ENCODE data around the gene DCAF4. TPM values are rescaled to one million over a fixed set of nuclear protein-coding genes. Genes with fewer than 3 reads are reported as not detected.

DCAF4 gene
- total RNA-seq, 4 donors from 2014 or later, result 9.0 to 22.6 (median 19.8) TPM

DNA sequence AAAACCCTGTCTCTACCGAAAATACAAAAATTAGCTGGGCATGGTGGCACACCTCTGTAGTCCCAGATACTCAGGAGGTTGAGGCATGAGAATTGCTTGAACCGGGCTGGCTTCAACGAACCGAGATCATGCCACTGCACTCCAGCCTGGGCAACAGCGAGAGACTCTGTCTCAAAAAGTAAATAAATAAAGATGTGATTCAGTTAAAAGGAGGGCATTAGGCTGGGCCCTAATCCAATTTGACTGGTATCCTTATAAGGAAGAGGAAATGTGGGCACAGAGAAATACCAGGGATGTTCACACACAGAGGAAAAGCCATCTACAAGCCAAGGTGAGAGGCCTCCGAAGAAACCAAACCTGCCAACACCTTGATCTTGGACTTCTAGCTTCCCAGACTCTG is 10.1 kb upstream of the DCAF4 start:
- no peak for ATAC-seq
- WGBS, 2 donors (ENCODE audit: low coverage in 1 of 2), result 35 to 68% methylated on average over 4 to 6 of the region's 6 CpGs

DNA sequence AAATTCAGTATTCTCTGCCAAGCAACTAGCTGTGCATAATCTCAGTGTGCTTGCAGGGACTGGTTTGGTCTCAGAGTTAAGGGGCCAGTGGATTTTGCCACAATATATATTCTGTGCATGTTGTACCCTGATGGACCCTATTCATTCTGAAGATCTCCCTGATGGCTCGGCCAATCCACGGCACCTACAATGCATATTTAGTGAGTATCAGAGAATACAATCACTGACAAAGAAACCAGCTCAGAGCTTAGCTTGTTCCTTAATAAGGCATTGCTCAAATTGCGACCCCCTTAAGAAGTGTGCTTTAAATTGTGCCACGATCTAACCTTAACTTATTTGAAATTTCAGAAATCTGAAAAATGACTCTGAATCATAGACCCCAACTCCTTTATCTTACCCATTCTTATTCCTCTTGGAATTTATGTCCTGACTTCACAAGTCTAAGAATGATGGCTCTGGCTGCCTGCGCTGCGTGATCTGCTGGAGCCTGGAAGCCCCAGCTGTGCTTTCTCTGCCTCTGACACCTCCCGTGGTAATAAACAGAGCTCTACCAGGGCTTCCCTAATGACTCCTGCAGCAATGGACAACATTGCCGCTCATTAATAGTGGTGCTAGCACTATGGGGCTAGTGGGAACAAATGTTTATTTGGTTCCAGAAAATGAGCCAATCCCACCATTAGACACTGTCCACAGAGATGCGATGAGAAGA is 9.0 kb upstream of the DCAF4 start:
- TF ChIP-seq EP300 (IDR thresholded peaks at IDR 0.05) (no peak), POLR2AphosphoS5 (IDR thresholded peaks at IDR 0.05) (no peak), POLR2A (IDR thresholded peaks at IDR 0.05) (no peak)
- TF ChIP-seq, protein P1, sequence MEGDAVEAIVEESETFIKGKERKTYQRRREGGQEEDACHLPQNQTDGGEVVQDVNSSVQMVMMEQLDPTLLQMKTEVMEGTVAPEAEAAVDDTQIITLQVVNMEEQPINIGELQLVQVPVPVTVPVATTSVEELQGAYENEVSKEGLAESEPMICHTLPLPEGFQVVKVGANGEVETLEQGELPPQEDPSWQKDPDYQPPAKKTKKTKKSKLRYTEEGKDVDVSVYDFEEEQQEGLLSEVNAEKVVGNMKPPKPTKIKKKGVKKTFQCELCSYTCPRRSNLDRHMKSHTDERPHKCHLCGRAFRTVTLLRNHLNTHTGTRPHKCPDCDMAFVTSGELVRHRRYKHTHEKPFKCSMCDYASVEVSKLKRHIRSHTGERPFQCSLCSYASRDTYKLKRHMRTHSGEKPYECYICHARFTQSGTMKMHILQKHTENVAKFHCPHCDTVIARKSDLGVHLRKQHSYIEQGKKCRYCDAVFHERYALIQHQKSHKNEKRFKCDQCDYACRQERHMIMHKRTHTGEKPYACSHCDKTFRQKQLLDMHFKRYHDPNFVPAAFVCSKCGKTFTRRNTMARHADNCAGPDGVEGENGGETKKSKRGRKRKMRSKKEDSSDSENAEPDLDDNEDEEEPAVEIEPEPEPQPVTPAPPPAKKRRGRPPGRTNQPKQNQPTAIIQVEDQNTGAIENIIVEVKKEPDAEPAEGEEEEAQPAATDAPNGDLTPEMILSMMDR (IDR thresholded peaks at IDR 0.05), result no peak
- peaks cover 0 to 5% (median 0%) of the 10 kb centered on the region in 3 donors for H3K4me1 ChIP-seq
- no peak overlapping the region for H3K27ac ChIP-seq
- H3K9me3 ChIP-seq, result no peaks in the 10 kb centered on the region
- H3K27me3 ChIP-seq, result no peaks in the 10 kb centered on the region
- WGBS, 2 donors (ENCODE audit: low coverage in 1 of 2), result 25 to 43% methylated on average over 4 to 7 of the region's 9 CpGs
- no peak for ATAC-seq
- no peaks in the 10 kb centered on the region for H3K36me3 ChIP-seq
- no peak overlapping the region for H3K4me3 ChIP-seq

More for the DNA sequence above, 10.1 kb upstream of the DCAF4 start:
- Histone ChIP-seq H3K27me3 (no peaks in the 10 kb centered on the region), H3K4me3 (no peak overlapping the region), H3K9me3 (no peaks in the 10 kb centered on the region), H3K36me3 (no peaks in the 10 kb centered on the region), H3K27ac (peak overlapping the region in 2 of 4 donors; percentile 20 to 22), H3K4me1 (peaks cover 0 to 5% (median 0%) of the 10 kb centered on the region in 3 donors)
- TF ChIP-seq POLR2AphosphoS5 (IDR thresholded peaks at IDR 0.05), result no peak

DNA sequence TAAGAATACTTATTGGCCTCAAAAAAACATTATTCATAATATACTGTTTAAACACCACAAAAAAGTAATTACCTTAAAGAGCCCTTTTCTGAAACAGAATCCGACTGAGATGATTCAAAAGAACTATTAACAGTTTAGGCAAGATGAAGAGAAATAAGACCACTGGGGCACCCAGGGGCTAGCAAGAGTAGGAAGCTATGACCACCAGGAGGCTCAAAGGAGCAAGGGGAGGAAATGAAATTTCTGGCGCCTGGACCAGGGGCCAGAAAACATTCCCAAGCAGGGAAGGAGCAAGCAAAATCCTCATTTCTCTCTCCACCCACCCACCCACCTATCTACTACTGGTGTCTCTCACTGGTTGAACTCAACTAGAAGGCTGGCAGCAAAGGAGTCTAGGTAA is 6.3 kb upstream of the DCAF4 start:
- WGBS, 2 donors (ENCODE audit: low coverage in 1 of 2), result 32 to 72% methylated on average over 2 of the region's 2 CpGs
- TF ChIP-seq EP300 (IDR thresholded peaks at IDR 0.05) (no peak), POLR2A (IDR thresholded peaks at IDR 0.05) (no peak), POLR2AphosphoS5 (IDR thresholded peaks at IDR 0.05) (no peak)
- TF ChIP-seq, protein P1 (IDR thresholded peaks at IDR 0.05), result no peak
- Histone ChIP-seq H3K36me3 (no peaks in the 10 kb centered on the region), H3K27ac (no peak overlapping the region), H3K27me3 (no peaks in the 10 kb centered on the region), H3K4me1 (peaks cover 0 to 5% (median 0%) of the 10 kb centered on the region in 3 donors), H3K9me3 (no peaks in the 10 kb centered on the region), H3K4me3 (no peak overlapping the region)
- ATAC-seq, result no peak

DNA sequence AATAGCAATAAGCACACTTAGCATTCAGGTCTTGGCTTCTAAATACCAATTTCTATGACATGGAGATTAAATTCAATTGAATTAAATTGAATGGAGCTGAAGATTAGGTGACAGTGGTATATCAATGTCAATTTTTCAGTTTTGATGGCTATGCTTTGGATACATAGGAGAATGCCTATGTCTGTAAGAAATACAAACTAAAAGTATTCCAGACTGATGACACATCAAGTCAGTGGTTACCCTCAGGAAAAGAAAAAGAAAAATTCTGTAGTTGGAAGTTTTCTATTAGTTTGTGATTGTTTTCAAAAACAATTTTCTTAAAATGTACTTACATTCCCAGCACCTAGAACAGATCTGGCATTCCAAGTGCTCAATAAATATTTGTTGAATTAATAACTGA is 4.9 kb upstream of the DCAF4 start:
- TF ChIP-seq, protein P1 (IDR thresholded peaks at IDR 0.05), result no peak
- no peak for TF ChIP-seq POLR2A (IDR thresholded peaks at IDR 0.05)
- TF ChIP-seq POLR2AphosphoS5 (IDR thresholded peaks at IDR 0.05), result no peak
- ATAC-seq, result no peak
- no peak overlapping the region for H3K4me3 ChIP-seq
- no peaks in the 10 kb centered on the region for H3K36me3 ChIP-seq
- peaks cover 0 to 12% (median 4%) of the 10 kb centered on the region in 3 donors for H3K4me1 ChIP-seq
- no peaks in the 10 kb centered on the region for H3K9me3 ChIP-seq
- no peaks in the 10 kb centered on the region for H3K27me3 ChIP-seq
- no peak overlapping the region for H3K27ac ChIP-seq

DNA sequence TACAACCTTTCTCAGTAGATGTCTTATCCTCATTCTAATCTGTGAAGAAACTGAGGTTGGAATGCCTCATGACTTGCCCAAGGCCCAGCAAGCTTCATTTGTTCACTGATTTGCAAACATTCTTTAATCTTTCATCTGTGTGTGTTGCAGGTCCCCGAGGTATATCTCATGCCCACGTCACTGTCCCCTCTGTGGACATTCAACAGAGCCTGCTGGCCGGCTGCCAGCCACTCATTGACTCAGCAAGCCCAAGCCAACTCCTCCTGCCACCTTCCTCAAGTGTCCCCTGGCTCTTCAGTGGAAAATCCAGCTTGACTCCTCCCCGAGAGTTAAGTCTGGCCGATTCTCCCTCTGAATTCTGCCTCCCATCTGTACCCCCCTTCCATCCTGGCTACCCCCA is 1.9 kb upstream of the DCAF4 start:
- 32 to 51% methylated on average over 3 to 5 of the region's 5 CpGs for WGBS, 2 donors (ENCODE audit: low coverage in 1 of 2)
- Histone ChIP-seq H3K27ac (no peak overlapping the region), H3K4me1 (peaks cover 0 to 20% (median 4%) of the 10 kb centered on the region in 3 donors), H3K27me3 (no peaks in the 10 kb centered on the region), H3K4me3 (no peak overlapping the region), H3K9me3 (no peaks in the 10 kb centered on the region), H3K36me3 (no peaks in the 10 kb centered on the region)
- ATAC-seq, result no peak
- no peak for TF ChIP-seq POLR2AphosphoS5 (IDR thresholded peaks at IDR 0.05)
- TF ChIP-seq EP300 (IDR thresholded peaks at IDR 0.05), result no peak
- TF ChIP-seq, protein P1 (IDR thresholded peaks at IDR 0.05), result no peak
- TF ChIP-seq POLR2A (IDR thresholded peaks at IDR 0.05), result no peak

Measured in gastroesophageal sphincter (tissue), 4 donors.